AG10803 (cell line): ENCODE data around the gene GNGT2.
"Not testable (repeated sequence)": the region's sequence is repeated elsewhere in the genome, so short reads cannot be mapped to it uniquely, and the experiment has no call there.

ENCODE experiments used
- DNase-seq: peaks from one replicate; pipeline ENCODE4 v3.0.0; 2010; ENCODE audit warnings: low read depth
- H3K4me3 ChIP-seq: 2 replicates; pipeline ENCODE4 v1.5.1; 2011; ENCODE audit warnings: mild to moderate bottlenecking, low read length, control low read depth
- CTCF ChIP-seq: conservative IDR thresholded peaks from 2 replicates; pipeline ENCODE4 v1.5.1; 2011; ENCODE audit warnings: mild to moderate bottlenecking, low read length, control low read depth, inconsistent platforms

Gene GNGT2

GRCh38 chr17:49193513-49194296, 16.7 kb downstream of the GNGT2 start:
- no peak for TF ChIP-seq CTCF
- peak overlapping the region; percentile 83 for H3K4me3 ChIP-seq
- DNase-seq = peak; percentile 50

- peak overlapping the region; percentile 83 for H3K4me3 ChIP-seq
- peak; percentile 82 for DNase-seq
- TF ChIP-seq CTCF = peak; percentile 46
Measured at GRCh38 chr17:49191917-49192741, 18.2 kb downstream of the GNGT2 start.

GRCh38 chr17:49191409-49191916, 18.9 kb downstream of the GNGT2 start:
- no peak for TF ChIP-seq CTCF
- peak overlapping the region; percentile 83 for H3K4me3 ChIP-seq
- DNase-seq = no peak

GRCh38 chr17:49190932-49191331, 19.4 kb downstream of the GNGT2 start:
- no peak for TF ChIP-seq CTCF
- no peak for DNase-seq
- no peak overlapping the region for H3K4me3 ChIP-seq

GRCh38 chr17:49187301-49187700, 23.1 kb downstream of the GNGT2 start:
- no peak overlapping the region for H3K4me3 ChIP-seq
- TF ChIP-seq CTCF = no peak
- DNase-seq = no peak

- not testable (repeated sequence) for H3K4me3 ChIP-seq, DNase-seq
Measured at GRCh38 chr17:49185381-49185780, 25.0 kb downstream of the GNGT2 start.

- not testable (repeated sequence) for DNase-seq, H3K4me3 ChIP-seq
Measured at GRCh38 chr17:49184522-49184921, 25.9 kb downstream of the GNGT2 start.

- DNase-seq = no peak
- no peak for TF ChIP-seq CTCF
- H3K4me3 ChIP-seq = no peak overlapping the region
Measured at GRCh38 chr17:49183801-49184200, 26.6 kb downstream of the GNGT2 start.
